Heart left ventricle (tissue), 13 donors: ENCODE measurements around the gene ANO2.

ENCODE experiments used
- POLR2A ChIP-seq, 2 donors: fragments of 450-650 bp; IDR thresholded peaks; one replicate each; pipeline ENCODE4 v1.6.1; 2017; ENCODE audit warnings: antibody characterized with exemption in 2 of 2, mild to moderate bottlenecking in 2 of 2, moderate library complexity in 2 of 2
- TF ChIP-seq, protein P1 (sequence below), 12 donors: fragments of 200-600 bp; sonication (generic) in 4 of 12; IDR thresholded peaks; one replicate each; pipeline versions ENCODE4 v1.5.0 to v1.8.0; 2018 to 2022; ENCODE audit warnings: antibody characterized with exemption in 12 of 12, mild to moderate bottlenecking in 5 of 12
- donor health status: ischemic (EF 13 %, LVEDD 7.1; RV severe dilation, severe dysfunction).
- donor health status: DM: no; HTN: yes; CAD: no.
- donor health status: DM: no; HTN: no; CAD: no.
- donor health status: ischemic (EF 25% LVEDD 6.9; RV normal size, moderate dysfunction).
- donor health status: ischemic (EF 25% LVEDD 5.7; RV mildly dilated, moderate dysfunction).
- donor health status: ischemic (EF 35%, LVEDD 5.7; RV mildly dilated, moderate dysfunction).
- donor health status: nonischemic (EF 11% LVEDD 7.7; RV severe dilation, severe dysfunction).
- donor health status: DM: yes; HTN: yes; CAD: no.
- donor health status: PGD.
- donor health status: ischemic (EF 29% LVEDD 5.4; RV normal size, mild dysfunction).
- donor health status: nonischemic (EF 23%, LVEDD 6.1; RV moderate dilation, normal function).

DNA sequence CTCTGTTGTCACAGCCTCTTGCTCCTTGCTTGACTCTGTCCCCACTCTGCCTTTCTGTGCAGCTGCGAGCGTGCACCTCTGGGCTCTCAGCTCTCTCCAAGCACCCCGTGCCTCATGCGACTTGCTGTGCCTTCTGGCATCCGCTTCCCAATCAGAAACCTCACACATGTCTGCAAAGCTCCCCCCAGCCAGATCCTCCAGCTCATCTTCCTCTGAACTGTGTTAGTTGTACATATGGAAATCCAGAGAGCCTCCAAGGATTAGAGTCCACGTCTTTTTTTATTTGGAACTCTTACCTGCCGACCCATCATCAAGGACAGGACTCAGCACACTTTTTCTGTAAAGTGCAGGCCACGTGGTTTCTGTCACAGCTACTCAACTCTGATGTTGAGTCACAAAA, 70.5 kb downstream of the ANO2 start:
- TF ChIP-seq POLR2A (IDR thresholded peaks at IDR 0.05), result no peak
- TF ChIP-seq, protein P1, sequence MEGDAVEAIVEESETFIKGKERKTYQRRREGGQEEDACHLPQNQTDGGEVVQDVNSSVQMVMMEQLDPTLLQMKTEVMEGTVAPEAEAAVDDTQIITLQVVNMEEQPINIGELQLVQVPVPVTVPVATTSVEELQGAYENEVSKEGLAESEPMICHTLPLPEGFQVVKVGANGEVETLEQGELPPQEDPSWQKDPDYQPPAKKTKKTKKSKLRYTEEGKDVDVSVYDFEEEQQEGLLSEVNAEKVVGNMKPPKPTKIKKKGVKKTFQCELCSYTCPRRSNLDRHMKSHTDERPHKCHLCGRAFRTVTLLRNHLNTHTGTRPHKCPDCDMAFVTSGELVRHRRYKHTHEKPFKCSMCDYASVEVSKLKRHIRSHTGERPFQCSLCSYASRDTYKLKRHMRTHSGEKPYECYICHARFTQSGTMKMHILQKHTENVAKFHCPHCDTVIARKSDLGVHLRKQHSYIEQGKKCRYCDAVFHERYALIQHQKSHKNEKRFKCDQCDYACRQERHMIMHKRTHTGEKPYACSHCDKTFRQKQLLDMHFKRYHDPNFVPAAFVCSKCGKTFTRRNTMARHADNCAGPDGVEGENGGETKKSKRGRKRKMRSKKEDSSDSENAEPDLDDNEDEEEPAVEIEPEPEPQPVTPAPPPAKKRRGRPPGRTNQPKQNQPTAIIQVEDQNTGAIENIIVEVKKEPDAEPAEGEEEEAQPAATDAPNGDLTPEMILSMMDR (IDR thresholded peaks at IDR 0.05), result no peak
